GM19455 (cell line): Measurements from ENCODE around the gene SIPA1.

ENCODE experiments used
- ATAC-seq: cut with Tn5 transposase; IDR thresholded peaks from one replicate; pipeline ENCODE4 v1.9.1; 2021; ENCODE audit not compliant: unreplicated experiment

SIPA1 gene

DNA sequence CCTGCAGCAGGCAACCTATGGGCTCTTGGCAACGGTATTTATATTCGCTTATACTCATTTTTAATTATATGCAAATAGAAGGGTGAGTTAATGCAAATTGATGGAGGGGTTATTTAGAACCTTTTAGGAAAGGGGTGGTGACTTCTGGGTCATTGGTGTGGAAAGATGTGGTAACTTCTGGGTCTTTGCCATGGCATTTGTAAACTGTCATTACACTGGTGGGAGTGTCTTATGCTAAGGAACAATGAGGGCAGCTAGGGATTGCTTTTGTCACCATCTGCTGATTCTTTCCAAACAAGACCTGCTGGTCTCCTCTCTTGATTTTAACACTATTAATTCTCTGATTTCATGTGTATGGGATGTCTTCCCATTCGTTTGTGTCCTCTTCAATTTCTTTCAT is 62.5 kb downstream of the SIPA1 start:
- ATAC-seq, result no peak
